HepG2 (cell line): ENCODE results near the gene MORC3. TPM values are rescaled to one million over a fixed set of nuclear protein-coding genes. Genes with fewer than 3 reads are reported as not detected.

Experiments
- ADNP ChIP-seq: sonication (generic); formaldehyde crosslinking; IDR thresholded peaks from 2 replicates; pipeline ENCODE4 v1.4.0; 2020; ENCODE audit warnings: missing genetic modification reagents
- BCL6 ChIP-seq: IDR thresholded peaks from 2 replicates; pipeline ENCODE4 v1.6.1; 2016; ENCODE audit warnings: missing genetic modification reagents, missing compliant biosample characterization
- CBX5 ChIP-seq: sonication (generic); formaldehyde crosslinking; IDR thresholded peaks from 2 replicates; pipeline ENCODE4 v1.4.0; 2020; ENCODE audit warnings: missing genetic modification reagents, borderline replicate concordance
- CHCHD3 ChIP-seq: sonication (generic); formaldehyde crosslinking; IDR thresholded peaks from 2 replicates; pipeline ENCODE4 v1.8.0; 2022; ENCODE audit warnings: mild to moderate bottlenecking, missing genetic modification reagents, moderate library complexity
- DR1 ChIP-seq: sonication (generic); formaldehyde crosslinking; IDR thresholded peaks from 2 replicates; pipeline ENCODE4 v1.8.0; 2021; ENCODE audit warnings: mild to moderate bottlenecking, missing genetic modification reagents, inconsistent platforms
- EZH2 ChIP-seq: conservative IDR thresholded peaks from 2 replicates; pipeline ENCODE4 v1.6.1; 2012; ENCODE audit warnings: mild to moderate bottlenecking, low read depth, low read length, moderate library complexity
- FOXO1 ChIP-seq: sonication (generic); formaldehyde crosslinking; IDR thresholded peaks from 2 replicates; pipeline ENCODE4 v1.4.0; 2020; ENCODE audit warnings: missing genetic modification reagents
- HOXA9 ChIP-seq: sonication (generic); formaldehyde crosslinking; IDR thresholded peaks from 2 replicates; pipeline ENCODE4 v1.8.1; 2022; ENCODE audit warnings: missing genetic modification reagents, mild to moderate bottlenecking, moderate library complexity, borderline replicate concordance
- KMT2A ChIP-seq: sonication (generic); formaldehyde crosslinking; IDR thresholded peaks from 2 replicates; pipeline ENCODE4 v1.4.0; 2020; ENCODE audit warnings: missing genetic modification reagents
- MEIS1 ChIP-seq: sonication (generic); formaldehyde crosslinking; IDR thresholded peaks from 2 replicates; pipeline ENCODE4 v1.9.0; 2021; ENCODE audit warnings: mild to moderate bottlenecking, missing genetic modification reagents, moderate library complexity, borderline replicate concordance
- MTA3 ChIP-seq: sonication (generic); formaldehyde crosslinking; IDR thresholded peaks from 2 replicates; pipeline ENCODE4 v1.4.0; 2020; ENCODE audit warnings: missing genetic modification reagents
- REXO4 ChIP-seq: sonication (generic); formaldehyde crosslinking; IDR thresholded peaks from 2 replicates; pipeline ENCODE4 v1.8.0; 2022; ENCODE audit warnings: missing genetic modification reagents, mild to moderate bottlenecking, borderline replicate concordance
- SAFB2 ChIP-seq: sonication (generic); formaldehyde crosslinking; IDR thresholded peaks from 2 replicates; pipeline ENCODE4 v1.5.1; 2020; ENCODE audit warnings: missing genetic modification reagents, low read depth, mild to moderate bottlenecking, borderline replicate concordance
- SMARCE1 ChIP-seq: fragments of 450-650 bp; IDR thresholded peaks from 2 replicates; pipeline ENCODE4 v1.6.1; 2017; ENCODE audit warnings: borderline replicate concordance
- SNAI1 ChIP-seq: sonication (generic); formaldehyde crosslinking; IDR thresholded peaks from 2 replicates; pipeline ENCODE4 v1.5.0; 2020; ENCODE audit warnings: mild to moderate bottlenecking, missing genetic modification reagents, borderline replicate concordance
- ZFP37 ChIP-seq: sonication (generic); formaldehyde crosslinking; IDR thresholded peaks from 2 replicates; pipeline ENCODE4 v1.4.0; 2020; ENCODE audit warnings: missing genetic modification reagents, borderline replicate concordance
- ZIK1 ChIP-seq: sonication (generic); formaldehyde crosslinking; IDR thresholded peaks from 2 replicates; pipeline ENCODE4 v1.5.0; 2020; ENCODE audit warnings: mild to moderate bottlenecking, low read depth, missing genetic modification reagents, borderline replicate concordance
- ZNF776 ChIP-seq: sonication (generic); formaldehyde crosslinking; IDR thresholded peaks from 2 replicates; pipeline ENCODE4 v1.4.0; 2020; ENCODE audit warnings: mild to moderate bottlenecking, missing genetic modification reagents
- ZNF780A ChIP-seq: sonication (generic); formaldehyde crosslinking; IDR thresholded peaks from 2 replicates; pipeline ENCODE4 v1.8.0; 2022; ENCODE audit warnings: mild to moderate bottlenecking, missing genetic modification reagents, moderate library complexity
- polyA plus RNA-seq, 8 experiments: library from polyadenylated mRNA; depleted of rRNA in 3 of 8; stranded (reverse) in 7 of 8; unstranded in 1 of 8; fragments of >200 nt; fragmentation: Illumina TruSeq in 4 of 8; extraction: Trizol in 4 of 8; gene quantifications; 2 replicates each; pipeline versions ENCODE4 v1.2.1 to v1.2.3, GENCODE V29; 2011 to 2016; ENCODE audit warnings: low read depth in 4 of 8, missing spikeins in 1 of 8, mixed read lengths in 1 of 8; ENCODE audit not compliant: insufficient read depth in 1 of 8
- total RNA-seq, 5 experiments: library from RNA; depleted of rRNA; stranded (reverse); fragments of >200 nt; fragmentation: Illumina TruSeq; extraction: Trizol; gene quantifications; 2 replicates each; pipeline ENCODE4 v1.2.3, GENCODE V29; 2016; ENCODE audit warnings: low read depth in 1 of 5
- TF ChIP-seq, protein P1 (sequence below): IDR thresholded peaks from 2 replicates; pipeline ENCODE4 v1.6.1; 2016; ENCODE audit warnings: low read depth, missing genetic modification reagents, missing compliant biosample characterization
- TF ChIP-seq, protein P2 (sequence below): sonication (generic); formaldehyde crosslinking; IDR thresholded peaks from 2 replicates; pipeline ENCODE4 v1.4.0; 2020; ENCODE audit warnings: missing genetic modification reagents

Gene MORC3
- total and polyA plus RNA-seq, 2 of the 13 experiments (the other 11 are each of a cell fraction or from before 2014, with no cell fraction given), result 12.9 to 19.5 TPM

DNA sequence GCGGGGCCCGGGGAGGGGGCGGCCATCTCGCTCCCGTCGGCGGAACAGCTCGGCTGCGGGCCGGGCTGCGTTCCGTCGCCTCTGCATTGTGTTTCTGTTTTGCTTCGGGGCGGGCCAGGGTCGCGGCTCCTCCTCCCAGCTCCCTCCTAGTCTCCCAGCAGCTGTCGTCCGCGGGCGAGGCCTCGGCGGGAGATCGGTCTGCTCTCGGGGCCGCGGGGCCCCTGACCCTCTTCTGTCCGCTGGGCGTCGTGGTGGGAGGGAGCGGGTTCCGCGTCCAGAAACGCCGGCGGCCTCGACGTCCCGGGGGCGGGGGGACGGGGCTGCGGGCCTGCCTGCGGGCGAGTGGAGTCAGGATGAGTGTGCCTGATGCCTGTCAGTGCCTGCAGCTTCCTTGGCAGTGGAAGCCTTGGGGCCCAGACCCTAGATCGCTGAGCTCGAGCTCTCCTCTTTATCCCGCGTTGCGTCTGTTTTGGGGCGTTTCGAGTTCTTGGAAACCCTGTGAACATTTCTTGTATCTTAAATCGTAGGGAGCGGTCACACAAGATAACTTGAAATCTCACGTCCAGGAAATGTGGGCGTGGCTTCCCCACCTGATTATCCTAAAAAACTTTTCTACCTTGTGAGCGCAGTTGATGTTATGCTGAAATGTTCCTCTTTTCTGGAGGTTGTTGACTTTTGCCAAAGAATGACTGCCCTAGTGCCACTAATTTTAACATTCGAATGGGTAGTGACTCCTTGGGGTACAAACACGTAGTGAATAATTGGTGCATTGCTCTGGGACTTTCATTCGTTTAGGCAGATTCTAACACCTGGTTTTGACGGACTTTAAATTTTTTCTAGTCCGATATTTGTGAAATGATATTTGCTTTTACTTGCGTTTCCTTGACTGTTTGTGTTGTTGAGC, 676 bp downstream of the MORC3 start (continued):
- no peak for TF ChIP-seq ZNF776
- TF ChIP-seq, protein P1, sequence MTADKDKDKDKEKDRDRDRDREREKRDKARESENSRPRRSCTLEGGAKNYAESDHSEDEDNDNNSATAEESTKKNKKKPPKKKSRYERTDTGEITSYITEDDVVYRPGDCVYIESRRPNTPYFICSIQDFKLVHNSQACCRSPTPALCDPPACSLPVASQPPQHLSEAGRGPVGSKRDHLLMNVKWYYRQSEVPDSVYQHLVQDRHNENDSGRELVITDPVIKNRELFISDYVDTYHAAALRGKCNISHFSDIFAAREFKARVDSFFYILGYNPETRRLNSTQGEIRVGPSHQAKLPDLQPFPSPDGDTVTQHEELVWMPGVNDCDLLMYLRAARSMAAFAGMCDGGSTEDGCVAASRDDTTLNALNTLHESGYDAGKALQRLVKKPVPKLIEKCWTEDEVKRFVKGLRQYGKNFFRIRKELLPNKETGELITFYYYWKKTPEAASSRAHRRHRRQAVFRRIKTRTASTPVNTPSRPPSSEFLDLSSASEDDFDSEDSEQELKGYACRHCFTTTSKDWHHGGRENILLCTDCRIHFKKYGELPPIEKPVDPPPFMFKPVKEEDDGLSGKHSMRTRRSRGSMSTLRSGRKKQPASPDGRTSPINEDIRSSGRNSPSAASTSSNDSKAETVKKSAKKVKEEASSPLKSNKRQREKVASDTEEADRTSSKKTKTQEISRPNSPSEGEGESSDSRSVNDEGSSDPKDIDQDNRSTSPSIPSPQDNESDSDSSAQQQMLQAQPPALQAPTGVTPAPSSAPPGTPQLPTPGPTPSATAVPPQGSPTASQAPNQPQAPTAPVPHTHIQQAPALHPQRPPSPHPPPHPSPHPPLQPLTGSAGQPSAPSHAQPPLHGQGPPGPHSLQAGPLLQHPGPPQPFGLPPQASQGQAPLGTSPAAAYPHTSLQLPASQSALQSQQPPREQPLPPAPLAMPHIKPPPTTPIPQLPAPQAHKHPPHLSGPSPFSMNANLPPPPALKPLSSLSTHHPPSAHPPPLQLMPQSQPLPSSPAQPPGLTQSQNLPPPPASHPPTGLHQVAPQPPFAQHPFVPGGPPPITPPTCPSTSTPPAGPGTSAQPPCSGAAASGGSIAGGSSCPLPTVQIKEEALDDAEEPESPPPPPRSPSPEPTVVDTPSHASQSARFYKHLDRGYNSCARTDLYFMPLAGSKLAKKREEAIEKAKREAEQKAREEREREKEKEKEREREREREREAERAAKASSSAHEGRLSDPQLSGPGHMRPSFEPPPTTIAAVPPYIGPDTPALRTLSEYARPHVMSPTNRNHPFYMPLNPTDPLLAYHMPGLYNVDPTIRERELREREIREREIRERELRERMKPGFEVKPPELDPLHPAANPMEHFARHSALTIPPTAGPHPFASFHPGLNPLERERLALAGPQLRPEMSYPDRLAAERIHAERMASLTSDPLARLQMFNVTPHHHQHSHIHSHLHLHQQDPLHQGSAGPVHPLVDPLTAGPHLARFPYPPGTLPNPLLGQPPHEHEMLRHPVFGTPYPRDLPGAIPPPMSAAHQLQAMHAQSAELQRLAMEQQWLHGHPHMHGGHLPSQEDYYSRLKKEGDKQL (CRISPR knock-in tag), result no peak
- no peak for TF ChIP-seq ZFP37 (CRISPR knock-in tag)
- TF ChIP-seq DR1 (CRISPR knock-in tag), result no peak
- no peak for TF ChIP-seq MTA3 (CRISPR knock-in tag)
- TF ChIP-seq FOXO1 (CRISPR knock-in tag), result 0 out of 2 replicates have a peak, but pooled peaks have one; percentile 35
- no peak for TF ChIP-seq SAFB2 (CRISPR knock-in tag)
- TF ChIP-seq KMT2A (CRISPR knock-in tag), result peak; percentile 37; the same call in 1 of the 2 replicates
- no peak for TF ChIP-seq CBX5
- TF ChIP-seq BCL6 (CRISPR knock-in tag), result 0 out of 2 replicates have a peak, but pooled peaks have one; percentile 30
- no peak for TF ChIP-seq CHCHD3 (CRISPR knock-in tag)
- TF ChIP-seq, protein P2, sequence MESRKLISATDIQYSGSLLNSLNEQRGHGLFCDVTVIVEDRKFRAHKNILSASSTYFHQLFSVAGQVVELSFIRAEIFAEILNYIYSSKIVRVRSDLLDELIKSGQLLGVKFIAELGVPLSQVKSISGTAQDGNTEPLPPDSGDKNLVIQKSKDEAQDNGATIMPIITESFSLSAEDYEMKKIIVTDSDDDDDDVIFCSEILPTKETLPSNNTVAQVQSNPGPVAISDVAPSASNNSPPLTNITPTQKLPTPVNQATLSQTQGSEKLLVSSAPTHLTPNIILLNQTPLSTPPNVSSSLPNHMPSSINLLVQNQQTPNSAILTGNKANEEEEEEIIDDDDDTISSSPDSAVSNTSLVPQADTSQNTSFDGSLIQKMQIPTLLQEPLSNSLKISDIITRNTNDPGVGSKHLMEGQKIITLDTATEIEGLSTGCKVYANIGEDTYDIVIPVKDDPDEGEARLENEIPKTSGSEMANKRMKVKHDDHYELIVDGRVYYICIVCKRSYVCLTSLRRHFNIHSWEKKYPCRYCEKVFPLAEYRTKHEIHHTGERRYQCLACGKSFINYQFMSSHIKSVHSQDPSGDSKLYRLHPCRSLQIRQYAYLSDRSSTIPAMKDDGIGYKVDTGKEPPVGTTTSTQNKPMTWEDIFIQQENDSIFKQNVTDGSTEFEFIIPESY (CRISPR knock-in tag), result no peak
- no peak; the same call in 1 of the 2 replicates for TF ChIP-seq ZIK1 (CRISPR knock-in tag)
- TF ChIP-seq REXO4 (CRISPR knock-in tag), result no peak
- no peak for TF ChIP-seq MEIS1
- no peak; the same call in 1 of the 2 replicates for TF ChIP-seq SNAI1 (CRISPR knock-in tag)
- no peak for TF ChIP-seq HOXA9 (CRISPR knock-in tag)
- TF ChIP-seq EZH2, result no peak
- TF ChIP-seq ADNP, result no peak
- TF ChIP-seq SMARCE1, result no peak
- TF ChIP-seq ZNF780A (CRISPR knock-in tag), result no peak
